Stimulated activated naive CD8-positive, alpha-beta T cell treated with anti-CD3 and anti-CD28 coated beads, Interleukin-15, amount 100 ng/mL, for 72 hours (primary cell): Measurements from ENCODE around the gene KRTAP5-1.

ENCODE experiments used
- ATAC-seq: fragments of 150-1000 bp; cut with Tn5 transposase; 2 replicates; pipeline ENCODE4 v1.10.0; 2021; ENCODE audit warnings: mild to moderate bottlenecking, moderate library complexity
- DNase-seq, 2 donors: peaks; one replicate each; pipeline ENCODE4 v3.0.0; 2021 to 2022
- H3K27ac Mint-ChIP-seq, 2 donors: one replicate each; pipeline ENCODE4 v1.8.0; 2022; ENCODE audit warnings: mild to moderate bottlenecking in 2 of 2, mixed read lengths in 2 of 2, moderate library complexity in 2 of 2
- H3K27me3 Mint-ChIP-seq: one replicate; pipeline ENCODE4 v1.8.0; 2022; ENCODE audit warnings: mixed read lengths
- H3K4me1 Mint-ChIP-seq: one replicate; pipeline ENCODE4 v1.8.0; 2022; ENCODE audit warnings: mild to moderate bottlenecking, mixed read lengths
- H3K4me3 Mint-ChIP-seq, 2 donors: one replicate each; pipeline ENCODE4 v1.8.0; 2022; ENCODE audit warnings: mild to moderate bottlenecking in 2 of 2, mixed read lengths in 2 of 2, moderate library complexity in 1 of 2
- H3K9me3 Mint-ChIP-seq, 2 donors: one replicate each; pipeline ENCODE4 v1.8.0; 2022; ENCODE audit warnings: mixed read lengths in 2 of 2

Gene KRTAP5-1

DNA sequence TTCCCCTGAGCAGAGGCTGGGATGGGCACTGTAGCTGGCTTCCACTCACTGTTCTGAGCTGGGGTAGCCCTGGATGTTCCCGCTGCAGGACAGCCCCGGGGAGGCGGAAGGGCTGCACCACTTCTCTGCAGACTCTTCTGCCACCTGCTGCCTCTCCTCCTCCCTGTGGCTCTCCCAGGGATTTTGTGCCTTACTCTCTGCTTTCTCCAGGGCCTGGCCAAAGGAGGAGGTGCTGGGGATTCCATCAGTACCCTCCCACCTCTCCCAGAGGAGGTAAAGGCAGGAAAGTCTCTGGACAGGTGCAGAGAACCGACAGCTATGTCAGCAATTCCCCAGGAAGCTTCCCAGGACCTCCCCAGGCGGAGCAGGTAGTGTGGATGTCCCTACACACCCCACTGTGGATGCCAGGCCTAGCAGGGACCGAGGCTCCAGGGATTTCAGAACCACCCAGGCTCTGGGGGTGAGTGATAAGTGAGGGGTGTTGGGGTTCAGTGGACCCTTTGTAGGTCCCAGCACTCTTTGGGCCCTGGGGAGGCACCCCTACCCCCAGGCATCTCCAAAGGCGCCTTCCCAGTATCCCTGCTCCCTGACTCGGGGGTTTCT is 24.3 kb downstream of the KRTAP5-1 start:
- Mint-ChIP-seq H3K27ac (no peak overlapping the region), H3K27me3 (no peaks in the 10 kb centered on the region), H3K9me3 (no peaks in the 10 kb centered on the region), H3K4me1 (no peaks in the 10 kb centered on the region), H3K4me3 (no peak overlapping the region)
- DNase-seq (no peak), ATAC-seq (no peak)

DNA sequence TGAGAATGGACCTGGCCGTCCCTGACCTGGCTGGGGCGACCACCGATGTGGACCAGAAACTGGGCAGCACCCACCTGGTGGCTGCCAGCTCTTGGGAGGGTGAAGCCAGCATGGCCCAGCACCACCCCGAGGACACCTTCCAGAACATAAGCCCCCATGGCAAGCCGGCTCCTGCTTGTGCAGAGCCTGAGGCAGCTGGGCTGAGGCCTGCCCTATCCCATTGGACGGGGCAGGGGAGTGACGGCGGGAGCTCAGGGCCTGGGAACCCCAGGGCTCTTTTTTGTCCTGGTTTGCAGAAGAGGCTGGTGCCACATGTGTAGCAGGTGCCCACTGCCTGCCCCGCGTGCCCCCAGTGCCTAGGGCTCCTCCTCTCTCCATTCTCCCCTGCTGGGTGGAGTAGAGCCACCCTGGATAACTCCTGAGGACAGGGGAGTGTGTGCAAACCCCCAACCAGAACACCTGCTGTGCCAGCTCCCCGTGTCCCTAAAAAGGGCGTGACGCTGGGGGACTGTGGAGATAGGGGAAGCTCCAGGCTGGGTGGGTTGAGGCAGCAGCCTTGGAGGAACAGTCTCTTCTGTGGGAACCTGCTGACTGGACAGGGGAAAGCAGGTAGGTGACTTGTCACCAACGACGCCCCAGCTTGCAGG is 25.0 kb downstream of the KRTAP5-1 start:
- Mint-ChIP-seq H3K27ac (peak overlapping the region in 1 of 2 donors; percentile 27), H3K9me3 (no peaks in the 10 kb centered on the region), H3K27me3 (no peaks in the 10 kb centered on the region), H3K4me1 (no peaks in the 10 kb centered on the region), H3K4me3 (no peak overlapping the region)
- no peak for DNase-seq
- ATAC-seq = no peak

DNA sequence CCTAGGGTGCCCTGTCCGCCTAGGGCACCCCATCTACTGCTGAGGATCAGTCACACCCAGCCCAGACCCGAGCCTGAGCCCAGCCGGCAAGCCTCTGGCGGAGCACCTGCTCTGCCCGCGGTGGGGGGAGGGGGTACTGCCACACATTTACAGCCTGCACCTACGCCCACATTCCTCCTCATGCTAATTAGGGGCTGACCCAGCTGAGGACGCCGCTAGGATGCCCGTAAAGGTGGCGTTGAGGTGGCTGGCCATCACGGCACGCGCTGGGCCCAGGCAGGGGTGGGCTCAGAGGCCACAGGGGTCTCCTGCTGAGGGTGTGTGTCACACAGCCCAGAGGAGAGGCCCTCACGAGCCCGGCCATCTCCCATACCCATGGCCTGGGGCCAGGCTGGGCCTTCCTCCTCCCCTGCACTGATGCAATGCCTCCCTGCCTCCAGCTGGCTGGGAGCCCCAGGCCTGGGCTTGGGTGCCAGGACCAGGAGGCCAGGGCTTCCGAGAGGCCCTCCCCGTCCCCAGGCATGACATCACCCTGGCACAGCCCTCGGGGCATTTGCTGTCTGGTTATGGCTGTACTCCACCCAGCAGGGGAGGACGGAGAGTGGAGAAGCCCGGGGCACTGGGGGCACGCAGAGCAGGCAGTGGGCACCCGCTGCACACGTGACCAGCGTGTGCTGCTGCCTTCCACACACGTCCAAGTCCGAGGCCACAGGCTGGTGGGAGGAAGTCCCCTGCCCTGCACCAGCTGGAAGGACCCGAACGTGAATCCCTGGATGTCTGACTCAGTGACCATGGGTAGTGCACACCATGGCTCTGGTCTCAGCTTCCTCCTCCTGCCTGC is 25.8 kb downstream of the KRTAP5-1 start:
- DNase-seq (no peak), ATAC-seq (no peak)
- H3K4me1 Mint-ChIP-seq = no peaks in the 10 kb centered on the region
- H3K27me3 Mint-ChIP-seq = peaks cover 2% of the 10 kb centered on the region
- H3K4me3 Mint-ChIP-seq = no peak overlapping the region
- no peaks in the 10 kb centered on the region for H3K9me3 Mint-ChIP-seq
- no peak overlapping the region for H3K27ac Mint-ChIP-seq

DNA sequence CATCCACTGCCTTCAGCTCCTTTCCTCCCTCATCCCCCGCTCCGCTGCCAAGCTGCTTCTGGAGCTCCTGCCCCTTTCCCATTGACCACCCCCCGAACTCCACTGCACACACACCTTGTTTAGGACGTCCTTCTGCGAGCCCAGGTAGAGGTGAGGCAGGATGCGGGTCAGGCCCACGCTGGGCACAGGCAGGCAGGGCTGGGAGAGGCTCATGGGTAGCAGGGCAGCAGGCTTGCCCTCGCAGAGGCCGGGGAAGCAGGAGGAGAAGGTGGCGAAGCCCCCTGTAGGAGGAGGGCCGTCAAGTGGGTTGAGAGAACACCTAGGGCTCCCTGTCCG is 26.3 kb downstream of the KRTAP5-1 start:
- no peak for DNase-seq
- no peak overlapping the region for H3K27ac Mint-ChIP-seq
- H3K9me3 Mint-ChIP-seq = no peaks in the 10 kb centered on the region
- H3K4me3 Mint-ChIP-seq = no peak overlapping the region
- no peak for ATAC-seq
- H3K4me1 Mint-ChIP-seq = no peaks in the 10 kb centered on the region
- H3K27me3 Mint-ChIP-seq = peaks cover 8% of the 10 kb centered on the region

DNA sequence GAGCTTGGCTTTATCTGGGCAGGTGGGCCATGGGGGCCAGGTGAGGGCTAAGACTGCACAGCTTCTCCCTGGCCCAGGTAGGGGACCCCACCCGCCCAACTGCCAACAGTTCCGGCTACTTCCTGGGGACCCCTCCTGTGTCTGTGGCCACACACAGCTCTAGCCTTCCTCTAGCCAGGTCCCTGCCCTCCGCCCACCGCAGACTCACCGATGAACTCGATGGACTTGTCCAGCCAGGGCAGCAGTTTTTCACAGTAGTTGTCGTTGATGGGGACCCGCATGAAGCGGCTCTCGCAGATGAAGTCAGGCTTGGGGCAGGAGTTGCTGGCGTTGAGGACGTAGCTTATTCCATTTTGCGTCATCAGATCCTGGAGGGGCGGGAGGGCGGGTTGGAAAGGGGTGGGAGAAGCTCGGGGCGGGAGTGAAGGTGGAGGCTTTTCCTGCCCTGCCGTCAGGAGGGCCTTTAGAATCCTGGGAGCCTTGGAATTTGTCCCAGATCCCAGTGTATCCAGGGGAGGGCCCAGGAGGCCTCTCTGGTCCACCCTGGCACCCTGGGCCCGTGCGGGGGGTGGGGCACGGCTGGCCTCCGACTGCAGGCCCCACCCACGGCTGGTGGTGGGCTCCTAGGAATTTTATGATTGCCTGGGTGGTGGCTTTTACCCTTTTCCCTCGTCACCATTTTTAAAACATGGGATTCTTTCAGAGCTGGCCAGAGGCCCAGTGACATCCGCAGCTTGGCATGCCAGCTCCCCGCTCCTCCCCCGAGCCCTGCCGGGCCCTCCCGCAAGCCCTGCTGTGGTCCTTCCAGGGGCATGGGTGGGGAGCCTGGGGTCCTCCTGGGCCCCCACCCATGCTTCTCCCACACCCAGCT is 26.9 kb downstream of the KRTAP5-1 start:
- H3K9me3 Mint-ChIP-seq = no peaks in the 10 kb centered on the region
- ATAC-seq = no peak
- peaks cover 12% of the 10 kb centered on the region for H3K27me3 Mint-ChIP-seq
- no peak overlapping the region for H3K27ac Mint-ChIP-seq
- H3K4me3 Mint-ChIP-seq = no peak overlapping the region
- no peaks in the 10 kb centered on the region for H3K4me1 Mint-ChIP-seq
- no peak for DNase-seq

DNA sequence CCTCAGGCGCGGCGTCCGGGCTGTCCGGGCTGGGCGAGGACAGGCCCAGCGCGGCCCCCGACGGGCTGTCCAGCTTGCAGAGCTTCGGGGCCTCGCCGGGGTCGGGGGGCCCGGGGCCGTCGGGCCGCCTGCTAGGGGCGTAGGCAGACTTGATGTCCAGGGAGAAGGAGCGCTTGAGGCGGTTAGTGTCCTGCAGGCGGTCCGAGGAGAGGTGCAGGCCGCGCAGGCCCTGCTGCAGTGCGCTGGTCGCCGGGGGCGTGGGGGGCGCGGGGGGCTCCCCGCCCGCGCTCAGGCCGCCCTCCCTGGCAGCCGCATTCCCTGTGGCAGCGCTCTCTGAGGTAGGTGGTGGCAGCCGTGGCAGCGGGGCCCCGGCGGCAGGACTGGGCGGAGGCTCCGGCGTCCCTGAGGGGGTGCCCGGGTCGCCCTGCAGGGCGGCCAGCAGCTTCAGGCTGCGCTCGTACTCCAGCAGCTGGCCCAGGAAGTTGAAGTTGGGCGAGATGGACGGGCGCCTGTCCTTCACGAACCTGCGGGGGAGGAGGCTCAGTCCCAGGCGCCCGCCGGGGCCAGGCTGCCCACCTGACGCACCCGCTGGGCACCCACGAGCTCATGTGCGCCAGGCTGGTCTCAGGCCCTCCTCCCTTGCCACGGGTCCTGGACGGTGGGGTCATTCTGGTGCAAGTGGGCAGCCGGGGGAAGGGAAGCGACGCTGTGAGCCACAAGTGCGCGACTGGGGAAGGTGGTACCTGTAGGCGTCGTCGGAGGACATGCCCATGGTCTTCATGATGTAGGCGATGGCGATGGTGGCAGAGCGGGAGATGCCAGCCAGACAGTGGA is 27.8 kb downstream of the KRTAP5-1 start:
- no peak for DNase-seq
- H3K4me3 Mint-ChIP-seq = no peak overlapping the region
- peak; percentile 31 for ATAC-seq
- peaks cover 20% of the 10 kb centered on the region for H3K27me3 Mint-ChIP-seq
- H3K27ac Mint-ChIP-seq = no peak overlapping the region
- no peaks in the 10 kb centered on the region for H3K9me3 Mint-ChIP-seq
- no peaks in the 10 kb centered on the region for H3K4me1 Mint-ChIP-seq

DNA sequence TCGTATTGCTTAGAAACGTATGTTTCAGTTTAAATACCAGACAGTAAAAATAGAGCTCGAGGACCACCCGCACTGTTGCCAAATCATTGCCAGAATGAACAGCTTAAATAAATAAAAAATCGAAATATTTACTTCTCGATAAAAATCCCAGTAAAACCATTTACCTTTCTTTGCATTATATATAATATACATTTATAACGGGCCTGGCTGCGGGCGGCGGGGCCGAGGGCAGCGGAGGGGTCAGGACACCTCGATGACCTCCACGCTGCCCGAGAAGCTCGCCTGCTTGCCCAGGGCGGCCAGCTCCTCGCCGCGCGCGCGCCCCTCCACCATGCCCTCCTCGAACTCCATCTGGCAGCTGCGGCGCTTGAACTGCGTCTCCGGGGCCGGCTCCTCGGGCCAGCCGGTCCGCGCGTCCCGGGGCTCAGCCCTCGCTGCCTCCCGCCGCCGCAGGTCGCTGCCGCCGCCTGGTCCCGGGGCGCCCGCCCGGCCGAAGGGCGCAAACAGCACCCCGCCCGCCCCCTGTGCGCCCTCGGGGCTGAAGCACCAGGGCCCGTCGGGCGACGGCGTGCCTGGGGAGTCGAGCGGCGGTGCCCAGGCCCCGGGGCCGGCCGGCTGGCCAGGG is 28.7 kb downstream of the KRTAP5-1 start:
- H3K27ac Mint-ChIP-seq = no peak overlapping the region
- H3K9me3 Mint-ChIP-seq = no peaks in the 10 kb centered on the region
- no peak for ATAC-seq
- H3K4me1 Mint-ChIP-seq = no peaks in the 10 kb centered on the region
- no peak for DNase-seq
- H3K27me3 Mint-ChIP-seq = peaks cover 23% of the 10 kb centered on the region
- H3K4me3 Mint-ChIP-seq = no peak overlapping the region

DNA sequence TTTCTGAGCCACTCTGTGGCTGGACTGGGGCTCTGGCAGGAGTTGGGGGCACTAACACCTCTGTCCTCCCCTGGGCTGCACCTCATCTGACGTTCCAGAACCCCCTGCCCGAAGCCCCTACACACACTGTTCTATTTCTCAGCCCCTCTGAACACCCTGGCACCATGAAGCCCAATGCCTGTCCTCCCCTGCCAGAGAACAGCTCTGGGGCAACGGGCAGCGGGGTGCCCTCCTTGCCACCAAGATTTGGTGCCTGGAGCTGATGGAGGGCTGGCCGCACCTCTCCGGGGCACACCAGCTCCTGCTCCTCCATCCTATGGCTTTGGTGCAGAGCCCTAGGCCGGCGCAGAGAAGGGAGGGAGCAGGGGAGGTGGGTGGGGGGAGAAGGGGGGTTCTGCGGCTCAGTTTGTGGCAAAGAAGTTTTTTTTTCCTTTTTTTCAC is 29.4 kb downstream of the KRTAP5-1 start:
- no peaks in the 10 kb centered on the region for H3K9me3 Mint-ChIP-seq
- H3K27me3 Mint-ChIP-seq = peaks cover 23% of the 10 kb centered on the region
- DNase-seq (no peak), ATAC-seq (no peak)
- H3K27ac Mint-ChIP-seq = no peak overlapping the region
- no peaks in the 10 kb centered on the region for H3K4me1 Mint-ChIP-seq
- no peak overlapping the region for H3K4me3 Mint-ChIP-seq

DNA sequence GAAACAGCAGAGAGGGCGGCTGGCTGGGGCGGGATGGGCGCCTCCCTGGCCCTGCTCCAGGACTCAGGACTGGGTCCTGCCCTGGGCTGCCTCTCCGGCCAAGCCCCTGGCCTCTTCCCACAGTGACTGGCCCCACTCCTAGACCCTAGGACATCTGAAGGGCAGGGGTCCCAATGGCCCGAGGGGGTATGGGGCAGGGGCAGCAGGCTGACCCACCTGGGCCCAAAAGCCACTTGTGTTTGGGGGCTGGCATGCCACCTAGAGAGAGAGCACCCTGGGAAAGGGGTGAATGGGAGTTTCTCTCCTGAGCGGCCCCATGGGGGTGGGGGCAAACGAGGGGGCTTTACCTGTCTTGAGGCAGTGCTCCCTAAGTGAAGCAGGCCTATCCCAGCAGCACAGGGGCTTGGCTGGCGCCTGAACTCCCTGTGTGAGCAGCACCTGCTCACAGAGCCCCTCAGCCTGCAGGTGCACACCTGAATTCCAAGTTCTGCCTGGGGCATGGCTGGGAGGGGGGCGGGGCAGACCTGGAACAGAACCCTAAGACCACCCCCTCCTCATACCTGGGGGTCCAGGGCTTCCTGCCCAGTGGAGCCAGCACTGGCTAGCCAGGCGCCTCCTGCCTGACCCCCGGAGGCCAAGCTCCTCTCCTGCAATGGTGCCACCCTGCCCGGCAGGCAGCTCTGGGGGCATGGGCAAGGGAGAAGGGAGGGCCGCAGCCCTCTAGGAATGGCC is 29.9 kb downstream of the KRTAP5-1 start:
- Mint-ChIP-seq H3K27me3 (peaks cover 24% of the 10 kb centered on the region), H3K9me3 (no peaks in the 10 kb centered on the region), H3K4me3 (no peak overlapping the region), H3K4me1 (no peaks in the 10 kb centered on the region), H3K27ac (no peak overlapping the region)
- no peak for ATAC-seq
- no peak for DNase-seq

DNA sequence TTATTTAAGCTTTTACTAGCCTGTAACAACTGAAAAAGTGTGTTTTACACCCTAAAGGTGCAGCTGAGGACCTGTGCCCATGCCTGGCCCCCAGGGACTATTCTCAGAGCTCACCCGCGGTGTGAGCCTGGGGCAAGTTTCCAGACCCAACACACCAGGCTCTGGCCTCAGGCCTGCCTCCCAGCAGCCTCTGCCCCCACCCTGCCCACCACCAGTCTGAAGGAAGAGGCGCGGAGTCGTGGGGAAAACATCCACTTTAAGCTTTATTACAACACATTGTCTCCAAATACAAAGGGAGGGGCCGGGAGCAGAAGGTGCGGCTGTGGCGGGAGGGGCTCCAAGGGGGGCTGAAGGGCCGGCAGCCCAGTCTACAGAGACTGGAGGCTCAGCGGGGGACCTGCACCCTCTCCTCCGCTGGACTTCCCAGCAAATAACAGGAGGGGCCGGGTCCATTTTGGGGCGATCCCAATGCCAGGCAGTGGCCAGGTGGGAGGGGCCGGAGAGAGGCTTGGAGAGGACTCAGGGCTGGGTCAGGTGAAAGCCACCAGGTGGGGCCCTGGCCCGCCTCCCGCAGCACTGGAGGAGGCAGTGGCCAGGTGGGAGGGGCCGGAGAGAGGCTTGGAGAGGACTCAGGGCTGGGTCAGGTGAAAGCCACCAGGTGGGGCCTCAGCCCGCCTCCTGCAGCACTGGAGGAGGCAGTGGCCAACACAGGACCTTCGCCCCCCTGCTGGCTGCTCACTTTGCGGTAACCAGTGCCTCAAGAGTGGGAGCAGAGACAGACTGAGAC is 31.1 kb downstream of the KRTAP5-1 start:
- Mint-ChIP-seq H3K27me3 (peaks cover 35% of the 10 kb centered on the region), H3K9me3 (no peaks in the 10 kb centered on the region), H3K4me3 (no peak overlapping the region), H3K27ac (no peak overlapping the region), H3K4me1 (no peaks in the 10 kb centered on the region)
- ATAC-seq (no peak), DNase-seq (no peak)

DNA sequence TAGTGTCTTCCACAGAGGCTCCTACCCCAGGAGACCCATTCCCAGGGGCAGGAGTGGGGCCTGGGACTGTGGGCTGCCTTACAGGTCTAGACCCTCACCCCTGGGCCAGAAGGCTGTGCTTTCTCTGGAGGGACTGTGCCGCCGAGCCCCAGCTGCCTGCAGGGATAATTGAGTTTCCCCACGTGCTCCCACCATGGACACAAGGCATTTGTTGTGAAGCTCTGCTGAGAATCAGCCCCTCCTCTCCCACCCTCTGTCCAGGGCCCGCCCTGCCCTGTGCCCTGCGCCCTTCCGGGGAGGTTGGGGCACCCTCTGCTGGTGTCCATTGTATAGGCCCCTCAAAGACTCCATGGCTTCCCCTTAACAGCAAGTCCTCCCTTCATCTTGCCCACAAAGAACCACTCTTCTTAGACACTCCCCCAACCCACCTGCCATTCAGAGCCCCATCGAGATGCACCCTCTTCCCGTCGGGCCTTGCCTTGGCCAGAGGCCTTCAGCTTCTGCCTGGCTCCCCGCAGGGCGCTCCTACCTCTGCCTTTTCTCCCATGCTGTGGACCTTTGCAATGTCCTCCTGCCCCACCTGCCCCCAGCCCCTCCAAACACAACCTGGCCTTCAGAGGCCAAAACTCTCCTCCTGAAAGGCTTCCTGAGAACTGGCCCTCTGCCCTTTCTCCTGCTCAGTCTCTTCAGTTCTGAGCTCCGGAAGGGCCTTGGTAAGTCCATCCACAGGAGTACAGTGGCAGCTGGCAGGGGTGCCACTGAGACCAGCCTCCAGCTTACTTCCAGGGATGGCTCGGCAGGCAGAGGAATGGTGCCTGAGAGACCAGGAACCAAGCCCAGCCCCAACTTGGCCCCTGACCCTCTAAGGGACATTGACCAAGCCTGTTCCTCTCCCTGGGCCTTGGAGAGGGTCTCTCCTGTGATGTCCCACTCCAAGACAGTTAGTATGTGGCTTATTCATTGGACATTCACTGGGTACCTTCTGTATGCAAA is 35.4 kb downstream of the KRTAP5-1 start:
- Mint-ChIP-seq H3K27ac (no peak overlapping the region), H3K27me3 (peaks cover 70% of the 10 kb centered on the region), H3K9me3 (no peaks in the 10 kb centered on the region), H3K4me1 (peaks cover 12% of the 10 kb centered on the region), H3K4me3 (no peak overlapping the region)
- DNase-seq (no peak), ATAC-seq (peak; percentile 51)

DNA sequence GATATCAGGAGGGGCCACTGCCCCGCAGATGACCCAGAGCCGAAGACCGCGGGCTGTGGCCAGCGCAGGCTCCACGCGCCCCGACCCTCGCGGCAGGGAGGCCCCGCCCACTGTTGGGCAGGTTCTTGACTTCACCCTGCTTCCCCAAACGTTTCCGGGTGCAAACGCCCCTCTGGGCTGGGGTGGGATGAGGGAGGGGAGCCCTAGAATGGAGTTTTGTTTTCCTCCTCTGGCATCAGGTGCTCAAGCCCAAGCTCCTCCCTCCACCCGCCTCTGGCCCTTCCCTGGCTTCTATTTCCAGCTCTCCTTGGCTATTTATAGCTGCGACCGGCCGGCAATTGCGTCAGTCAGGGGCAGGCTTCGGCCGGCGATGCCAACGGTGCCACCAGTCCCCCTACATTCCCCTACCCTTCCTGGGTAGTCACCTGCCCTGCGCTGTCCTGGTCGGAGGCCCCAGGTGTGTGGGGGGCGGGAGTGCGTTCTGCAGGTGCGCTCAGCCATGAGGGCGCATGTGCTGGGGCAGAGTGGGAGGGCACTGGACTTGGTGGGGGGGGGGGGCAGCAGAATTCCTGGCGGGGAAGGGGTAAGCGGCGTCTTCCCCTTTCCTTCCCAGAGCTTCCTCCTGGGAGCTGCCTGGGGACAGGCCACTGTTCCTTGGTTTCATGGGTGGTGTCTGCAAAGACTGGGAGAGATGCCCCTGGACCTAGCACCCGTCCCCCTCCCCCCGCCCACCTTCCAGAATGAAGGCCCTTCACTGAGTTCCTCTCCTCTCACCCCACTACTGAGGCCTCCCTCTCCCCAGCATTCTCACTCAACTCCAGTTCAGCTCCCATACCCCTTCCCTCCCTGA is 36.6 kb downstream of the KRTAP5-1 start:
- no peaks in the 10 kb centered on the region for H3K9me3 Mint-ChIP-seq
- H3K27me3 Mint-ChIP-seq = peaks cover 67% of the 10 kb centered on the region
- H3K4me1 Mint-ChIP-seq = peaks cover 12% of the 10 kb centered on the region
- H3K27ac Mint-ChIP-seq = no peak overlapping the region
- no peak for DNase-seq
- ATAC-seq = no peak
- peak overlapping the region in 1 of 2 donors; percentile 46 for H3K4me3 Mint-ChIP-seq
